ENCODE results near the gene SMARCA2.

The SMARCA2 gene

GRCh38 chr9:2014696-2015580 is at the start of gene SMARCA2:
Gene SMARCA2 (plus strand): TSS chr9:2015347. CDS start chr9:2029023, 13,676 bp downstream.
- DNase-seq: peak; percentile 95 to 98

- DNase-seq: no peak
Observed at GRCh38 chr9:1966725-1967366, 48.3 kb upstream of the SMARCA2 start.

DNA sequence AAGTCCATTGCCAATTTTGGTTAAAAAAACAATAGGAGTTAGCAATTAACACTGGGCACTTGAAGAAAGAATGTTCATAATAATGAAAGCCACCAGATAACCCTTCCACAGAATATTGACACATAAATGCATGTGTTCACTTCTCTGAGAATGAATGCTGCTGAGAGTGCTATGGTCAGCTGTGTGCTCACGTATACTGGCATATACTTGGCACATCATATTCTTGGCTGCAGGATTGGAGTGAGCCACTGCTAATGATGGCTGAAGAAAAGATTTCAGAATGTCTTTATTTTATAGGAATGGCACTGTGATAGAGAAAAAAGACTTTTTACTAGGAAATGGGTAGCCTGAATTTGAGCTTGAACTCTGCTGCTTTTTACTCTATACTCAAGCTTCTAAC is 46.0 kb upstream of the SMARCA2 start:
- no peak for DNase-seq

GRCh38 chr9:1969898-1970297 is 45.2 kb upstream of the SMARCA2 start:
- DNase-seq: no peak

DNA sequence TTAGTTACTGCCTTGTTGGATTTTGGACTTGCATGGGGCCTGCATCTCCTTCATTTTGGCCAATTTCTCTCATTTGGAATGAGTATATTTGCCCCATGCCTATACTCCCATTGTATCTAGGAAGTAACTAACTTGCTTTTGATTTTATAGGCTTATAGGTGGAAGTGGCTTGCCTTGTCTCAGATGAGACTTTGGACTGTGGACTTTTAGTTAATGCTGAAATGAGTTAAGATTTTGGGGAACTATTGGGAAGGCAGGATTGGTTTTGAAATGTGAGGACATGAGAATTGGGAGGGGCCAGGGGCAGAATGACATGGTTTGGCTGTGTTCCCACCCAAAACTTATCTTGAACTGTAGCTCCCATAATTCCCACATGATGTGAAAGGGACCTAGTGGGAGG is 42.5 kb upstream of the SMARCA2 start:
- DNase-seq: no peak

GRCh38 chr9:1977026-1977425 is 38.1 kb upstream of the SMARCA2 start:
- DNase-seq: no peak

- DNase-seq: no peak
Observed at GRCh38 chr9:1978941-1979340, 36.2 kb upstream of the SMARCA2 start.

DNA sequence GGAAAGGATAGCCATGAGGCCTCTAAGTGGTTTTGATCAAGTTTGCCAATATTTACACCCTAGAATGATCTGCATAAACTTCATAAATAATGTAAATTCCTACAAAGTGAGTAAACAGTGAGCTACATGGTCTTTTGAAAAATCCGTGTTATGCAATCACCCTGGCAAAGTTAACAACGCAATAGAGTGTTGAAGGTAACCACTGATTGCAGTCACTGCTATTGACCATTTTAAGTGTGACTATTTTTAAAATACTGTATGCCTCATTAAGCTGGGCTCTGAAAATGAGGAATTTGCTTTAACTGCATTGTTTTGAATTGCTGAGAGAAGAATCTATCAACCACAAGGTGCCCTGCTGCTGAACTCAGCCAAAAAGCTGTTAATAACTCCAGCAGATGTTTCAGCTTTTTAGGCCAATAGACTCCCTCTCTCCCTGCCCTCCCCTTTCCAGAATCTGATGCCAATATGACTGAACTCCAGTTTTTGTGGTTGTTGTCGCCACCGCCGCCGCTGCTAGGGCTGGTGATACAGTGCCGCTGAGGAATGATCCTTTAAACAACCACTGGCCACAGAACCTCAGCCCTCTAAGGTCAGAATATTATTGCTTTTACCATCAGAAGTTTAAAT is 35.3 kb upstream of the SMARCA2 start:
- DNase-seq: no peak

DNA sequence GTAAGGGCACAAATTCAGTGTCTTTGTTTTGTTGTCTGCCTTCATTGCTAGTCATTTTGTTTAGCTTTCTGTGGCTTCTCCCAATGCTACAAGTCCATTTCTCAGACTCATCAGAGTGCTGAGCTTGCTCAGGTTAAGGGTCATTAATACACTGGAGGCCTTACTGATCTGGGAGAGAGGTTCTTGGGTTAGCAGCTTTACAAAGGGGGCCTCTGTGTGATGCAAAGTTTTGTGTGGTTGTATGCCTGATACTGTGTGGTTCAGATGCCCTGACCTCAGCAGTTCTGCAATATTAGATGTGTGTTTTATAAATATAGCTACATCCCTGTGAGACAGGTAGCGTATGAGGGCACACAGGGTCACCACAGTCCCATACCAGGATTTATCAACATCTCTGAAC is 34.8 kb upstream of the SMARCA2 start:
- no peak for DNase-seq

DNA sequence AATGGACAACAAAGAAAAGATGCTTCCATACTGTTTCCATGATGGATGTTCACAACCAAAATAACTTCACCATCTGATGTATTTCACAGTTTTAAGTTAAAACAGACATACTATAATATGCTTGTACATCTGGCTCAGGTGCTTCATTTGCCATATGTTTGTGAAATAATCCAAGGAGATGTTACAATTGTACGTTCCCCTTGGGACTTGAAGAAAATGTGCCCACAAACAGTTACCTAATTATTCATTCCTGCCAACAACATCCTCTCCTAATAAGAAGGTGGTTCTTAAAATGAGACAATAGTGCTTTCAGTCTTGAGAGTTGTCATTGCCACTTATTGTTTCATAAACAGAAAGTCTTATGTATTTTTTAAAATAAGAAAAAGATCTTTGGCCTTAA is 33.1 kb upstream of the SMARCA2 start:
- no peak for DNase-seq

DNA sequence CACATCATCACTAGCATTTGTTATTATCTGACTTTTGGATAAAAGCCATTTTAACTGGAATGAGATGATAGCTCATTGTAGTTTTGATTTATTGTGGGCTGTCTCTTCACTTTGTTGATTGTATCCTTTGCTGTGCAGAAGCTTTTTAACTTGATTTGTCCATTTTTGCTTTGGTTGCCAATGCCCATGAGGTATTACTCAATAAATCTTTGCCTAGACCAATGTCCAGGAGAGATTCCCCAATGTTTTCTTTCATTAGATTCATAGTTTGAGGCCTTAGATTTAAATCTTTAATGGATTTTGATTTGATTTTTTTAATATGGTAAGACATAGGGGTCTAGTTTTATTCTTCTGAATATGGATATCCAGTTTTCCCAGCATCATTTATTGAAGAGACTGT is 28.8 kb upstream of the SMARCA2 start:
- DNase-seq: no peak

DNA sequence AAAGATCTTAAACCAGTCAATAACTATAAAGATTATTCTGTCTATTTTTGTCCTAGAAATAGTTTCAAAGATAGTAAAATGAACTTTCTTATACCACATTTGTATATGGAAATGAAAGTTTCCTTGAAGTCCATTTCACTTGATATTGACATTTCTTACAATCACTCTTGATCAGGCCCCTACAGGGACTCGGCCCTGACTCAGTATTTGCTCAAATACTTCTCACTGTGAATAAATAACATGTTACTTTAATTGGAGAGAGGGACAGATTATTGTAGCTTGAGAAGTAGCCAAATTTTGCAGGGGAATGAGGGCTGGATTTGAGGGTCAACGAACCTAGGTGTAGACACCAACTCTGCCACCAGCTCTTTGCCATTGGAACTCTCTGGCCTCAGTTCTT is 25.6 kb upstream of the SMARCA2 start:
- DNase-seq: no peak

DNA sequence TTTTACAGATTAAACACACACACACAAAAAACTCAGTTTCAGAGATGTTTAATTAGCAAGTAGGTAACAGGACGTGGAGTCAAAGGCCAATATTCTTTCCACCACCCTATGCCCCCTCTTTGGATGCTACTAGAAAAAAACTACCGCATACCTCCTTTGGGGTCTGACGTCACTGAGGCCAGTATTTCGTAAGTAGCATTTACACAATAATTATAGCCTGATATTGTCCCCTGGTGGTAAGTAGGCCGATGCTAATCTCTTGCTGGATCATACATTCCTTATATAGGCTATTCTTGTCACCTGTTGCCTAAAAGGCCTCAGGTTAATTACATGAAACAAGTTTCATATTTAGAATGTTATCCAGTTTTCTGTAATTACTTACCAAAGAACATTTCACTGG is 21.0 kb upstream of the SMARCA2 start:
- no peak for DNase-seq

DNA sequence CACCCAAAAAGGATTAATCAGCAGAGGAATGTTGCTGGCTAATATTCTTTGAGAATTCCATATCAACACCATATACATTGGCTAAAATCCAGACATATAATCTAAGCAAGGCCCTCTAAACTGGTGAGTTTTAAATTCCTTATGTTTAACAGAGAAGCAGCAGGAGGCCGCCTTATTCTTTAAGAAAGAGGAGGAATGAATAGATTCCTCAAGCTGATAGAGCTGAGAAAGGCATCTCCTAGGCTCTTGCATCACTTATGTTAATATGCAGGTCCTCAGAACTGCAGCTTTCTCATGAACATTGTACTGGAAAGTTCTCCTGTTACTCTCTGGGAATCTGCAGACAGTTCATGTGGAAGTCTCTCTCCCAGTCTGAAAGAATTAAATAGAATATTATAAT is 20.1 kb upstream of the SMARCA2 start:
- DNase-seq: no peak

GRCh38 chr9:1996156-1996555 is 19.0 kb upstream of the SMARCA2 start:
- DNase-seq: no peak

GRCh38 chr9:1997646-1998045 is 17.5 kb upstream of the SMARCA2 start:
- no peak for DNase-seq

DNA sequence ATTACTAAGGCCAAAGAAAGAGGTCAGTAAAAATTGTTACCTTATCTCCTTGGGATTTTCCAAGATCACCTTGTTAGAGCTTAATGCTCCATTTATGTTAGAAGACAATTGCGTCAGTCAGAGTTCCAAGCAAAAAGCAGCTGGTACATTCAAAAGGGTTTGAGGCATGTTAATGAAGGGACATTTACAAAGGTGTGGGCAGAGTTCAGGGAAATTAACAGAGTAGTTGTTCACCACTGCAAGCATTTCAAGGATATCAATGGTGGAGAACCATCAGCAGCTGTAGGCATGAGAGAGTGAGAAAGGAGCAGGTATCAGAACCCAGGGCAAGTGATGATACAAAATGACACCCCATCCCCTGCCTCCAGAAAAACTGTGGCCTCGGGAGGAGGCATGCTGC is 17.0 kb upstream of the SMARCA2 start:
- no peak for DNase-seq

DNA sequence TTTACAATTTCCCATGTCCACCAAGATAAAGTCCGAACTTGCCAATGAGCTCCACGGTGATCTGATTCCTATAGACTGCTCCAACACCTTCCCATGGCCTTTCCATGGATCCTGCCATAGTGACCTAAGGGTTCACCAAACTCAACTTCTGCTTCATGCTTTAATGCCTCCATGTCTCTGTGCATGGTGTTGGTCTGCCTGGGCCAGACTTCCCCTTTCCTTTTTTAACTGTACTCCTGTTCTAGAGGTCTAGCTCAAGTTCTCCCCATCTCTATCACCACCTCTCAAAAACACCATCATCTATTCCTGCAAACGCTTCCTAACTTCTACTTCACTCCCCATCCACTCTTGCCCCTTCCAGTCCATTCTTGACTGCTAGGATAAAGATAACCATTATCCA is 14.8 kb upstream of the SMARCA2 start:
- no peak for DNase-seq

GRCh38 chr9:2008372-2008771 is 6.8 kb upstream of the SMARCA2 start:
- DNase-seq: no peak

GRCh38 chr9:2012347-2012746 is 2.8 kb upstream of the SMARCA2 start:
- DNase-seq: no peak

DNA sequence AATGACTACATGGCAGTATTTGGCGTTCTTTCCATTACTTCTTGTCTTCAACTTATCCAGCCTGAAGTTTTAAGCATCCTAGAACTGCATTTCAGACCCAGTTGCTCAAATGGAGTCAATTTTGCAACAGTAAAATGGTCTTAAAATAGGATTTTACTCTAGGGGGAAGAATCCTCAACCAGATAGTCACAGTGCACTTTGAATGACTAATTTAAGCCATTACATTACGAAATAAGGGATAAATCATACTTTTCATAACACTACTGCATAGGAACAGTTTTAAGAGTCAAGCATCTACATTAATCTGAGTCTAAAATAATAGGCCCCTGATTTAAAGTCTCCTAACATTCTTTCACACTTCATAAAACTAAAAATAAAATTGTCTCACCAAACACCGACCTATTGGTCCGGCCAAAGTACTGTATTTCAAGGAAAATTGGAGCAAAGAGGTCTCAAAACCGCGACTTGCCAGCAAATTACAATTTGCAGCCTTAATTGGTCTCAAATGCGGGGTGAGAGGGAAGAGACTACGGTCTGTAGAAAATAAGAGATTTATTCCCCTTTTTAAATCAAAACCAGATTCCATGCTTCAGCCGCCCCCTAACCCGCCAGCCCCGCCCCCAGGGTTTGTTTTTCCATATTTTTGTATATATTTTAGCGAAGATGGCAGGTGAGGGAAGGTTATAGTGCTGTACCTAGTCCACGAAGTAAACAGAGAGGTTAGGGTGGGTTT is 1.2 kb upstream of the SMARCA2 start:
- no peak for DNase-seq

DNA sequence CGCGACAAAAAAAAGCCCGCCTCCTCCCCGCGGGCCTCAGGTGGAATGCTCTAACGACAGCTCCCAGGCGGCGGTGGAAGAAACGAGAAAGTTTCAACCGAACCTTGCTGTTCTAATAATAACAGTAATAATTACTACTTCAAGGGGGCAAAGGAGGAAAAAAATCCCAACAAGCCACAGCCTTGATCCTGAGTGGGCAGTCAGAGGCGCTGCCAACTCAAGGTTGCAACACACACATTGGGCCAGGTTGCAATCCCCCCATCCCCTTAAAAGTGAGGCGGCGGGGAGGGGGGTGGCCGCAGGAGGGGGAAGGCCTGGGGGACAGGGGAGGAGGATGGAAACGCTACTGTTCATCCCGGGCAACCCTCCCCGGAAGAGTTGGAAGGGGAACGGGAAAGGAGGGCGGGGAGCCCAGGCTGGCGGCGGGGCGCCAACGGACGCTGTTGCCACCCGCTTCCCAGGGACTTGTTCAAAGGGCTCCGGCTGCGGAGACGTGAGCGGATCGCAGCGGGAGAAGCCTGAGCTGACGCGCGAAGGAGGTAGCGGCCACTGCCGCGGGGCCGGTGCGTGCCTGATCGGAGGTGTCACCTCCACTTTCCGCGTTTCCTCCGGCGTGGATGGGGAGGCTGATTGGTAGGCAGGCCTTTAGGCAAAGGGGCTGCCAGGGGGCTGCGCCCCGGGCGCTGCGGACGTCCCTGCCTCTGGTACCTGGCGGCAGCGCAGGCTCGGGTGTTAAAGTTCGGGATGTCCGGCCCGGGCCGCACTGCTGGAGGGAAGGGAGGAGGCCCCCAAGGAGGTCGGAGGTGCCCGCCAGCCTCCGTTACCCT is 647 bp downstream of the SMARCA2 start:
- peak; percentile 22 to 79 for DNase-seq

Data from NCI-H526 (cell line).